ENCODE results near the gene RAB34.
"Not testable (repeated sequence)": the region's sequence is repeated elsewhere in the genome, so short reads cannot be mapped to it uniquely, and the experiment has no call there.

The RAB34 gene

DNA sequence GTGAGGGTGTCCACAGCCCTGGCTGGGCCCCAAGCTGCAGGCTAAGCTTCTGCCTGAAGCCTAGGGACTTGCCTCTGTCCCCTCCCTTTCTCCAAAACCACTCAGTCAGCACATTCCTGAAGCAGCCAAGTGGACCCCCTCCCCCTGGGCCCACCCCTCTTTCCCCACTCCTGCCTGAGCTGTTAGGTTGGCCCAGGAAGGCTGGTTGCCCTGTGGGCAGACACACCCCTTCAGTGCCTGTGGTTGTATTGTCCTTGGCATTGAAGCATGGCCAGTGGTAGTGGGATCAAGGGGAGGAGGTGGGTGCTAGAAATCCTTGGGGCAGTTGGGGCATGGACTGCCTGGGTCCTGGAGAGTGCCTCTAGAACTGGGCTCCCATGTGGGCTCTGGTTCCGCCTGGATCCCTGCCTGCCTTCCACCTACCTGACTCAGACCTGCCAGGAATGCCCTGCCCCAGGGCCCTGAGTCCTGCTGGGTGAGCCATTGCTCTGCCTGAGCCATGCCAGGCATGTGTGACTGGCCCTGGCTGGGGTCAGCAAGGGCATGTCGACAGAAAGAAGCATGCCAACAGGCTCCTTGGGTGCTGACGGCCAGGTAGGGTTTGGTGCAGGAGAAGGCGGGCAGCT, 28.2 kb upstream of the RAB34 start:
- DNase-seq (ENCODE audit: low read depth in 2 of 2), result no peak

DNA sequence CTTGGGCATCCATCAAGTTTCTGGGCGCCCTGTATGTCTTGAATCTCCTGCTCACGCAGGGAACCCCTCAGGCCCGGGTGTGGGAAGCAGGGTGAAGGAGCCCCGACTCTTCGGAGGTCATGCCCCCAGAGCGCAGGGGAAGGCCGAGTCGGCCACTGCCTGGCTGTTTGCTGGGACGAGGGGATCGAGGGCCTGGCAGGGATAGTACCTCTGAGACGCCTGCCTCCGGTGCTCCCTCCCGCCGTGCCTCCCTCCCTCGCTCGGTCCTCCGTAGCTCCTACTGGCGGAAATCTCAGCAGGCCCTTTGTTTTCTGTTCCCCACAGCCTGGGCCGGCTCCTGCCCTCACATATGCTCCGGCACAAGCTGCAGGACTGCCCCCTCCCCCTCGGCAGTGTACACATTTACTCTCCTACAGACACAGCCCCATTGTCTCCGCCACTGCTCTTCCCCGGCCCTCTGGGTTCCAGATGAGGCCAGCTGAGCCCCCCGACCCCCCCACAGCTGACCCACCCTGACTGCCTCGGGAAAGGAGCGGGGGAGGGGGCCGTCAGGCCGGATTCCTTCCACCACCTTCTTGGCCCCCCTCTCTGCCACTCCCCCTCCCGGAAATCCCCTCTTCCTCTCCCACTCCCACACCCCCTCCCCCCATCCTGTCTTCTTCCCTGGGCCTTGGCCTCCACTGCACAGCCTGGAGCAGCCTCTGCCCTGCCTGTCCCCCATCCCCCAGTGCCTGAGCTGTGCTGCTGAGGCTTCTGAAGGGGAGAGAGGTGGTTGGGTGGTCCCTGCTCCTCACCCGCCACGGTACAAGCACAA, 27.5 kb upstream of the RAB34 start:
- DNase-seq (ENCODE audit: low read depth in 2 of 2), result no peak

GRCh38 chr17:28744104-28744971, 26.7 kb upstream of the RAB34 start:
- peak in 1 of 2 donors; percentile 39 for DNase-seq (ENCODE audit: low read depth in 2 of 2)

- DNase-seq (ENCODE audit: low read depth in 2 of 2), result peak; percentile 44 to 54
These were observed 25.8 kb upstream of the RAB34 start, which contains the start of gene TRAF4 for GRCh38 chr17:28743243-28744103. TRAF4 (plus strand) TSS chr17:28744011; CDS start chr17:28744113, 102 bp downstream.

DNA sequence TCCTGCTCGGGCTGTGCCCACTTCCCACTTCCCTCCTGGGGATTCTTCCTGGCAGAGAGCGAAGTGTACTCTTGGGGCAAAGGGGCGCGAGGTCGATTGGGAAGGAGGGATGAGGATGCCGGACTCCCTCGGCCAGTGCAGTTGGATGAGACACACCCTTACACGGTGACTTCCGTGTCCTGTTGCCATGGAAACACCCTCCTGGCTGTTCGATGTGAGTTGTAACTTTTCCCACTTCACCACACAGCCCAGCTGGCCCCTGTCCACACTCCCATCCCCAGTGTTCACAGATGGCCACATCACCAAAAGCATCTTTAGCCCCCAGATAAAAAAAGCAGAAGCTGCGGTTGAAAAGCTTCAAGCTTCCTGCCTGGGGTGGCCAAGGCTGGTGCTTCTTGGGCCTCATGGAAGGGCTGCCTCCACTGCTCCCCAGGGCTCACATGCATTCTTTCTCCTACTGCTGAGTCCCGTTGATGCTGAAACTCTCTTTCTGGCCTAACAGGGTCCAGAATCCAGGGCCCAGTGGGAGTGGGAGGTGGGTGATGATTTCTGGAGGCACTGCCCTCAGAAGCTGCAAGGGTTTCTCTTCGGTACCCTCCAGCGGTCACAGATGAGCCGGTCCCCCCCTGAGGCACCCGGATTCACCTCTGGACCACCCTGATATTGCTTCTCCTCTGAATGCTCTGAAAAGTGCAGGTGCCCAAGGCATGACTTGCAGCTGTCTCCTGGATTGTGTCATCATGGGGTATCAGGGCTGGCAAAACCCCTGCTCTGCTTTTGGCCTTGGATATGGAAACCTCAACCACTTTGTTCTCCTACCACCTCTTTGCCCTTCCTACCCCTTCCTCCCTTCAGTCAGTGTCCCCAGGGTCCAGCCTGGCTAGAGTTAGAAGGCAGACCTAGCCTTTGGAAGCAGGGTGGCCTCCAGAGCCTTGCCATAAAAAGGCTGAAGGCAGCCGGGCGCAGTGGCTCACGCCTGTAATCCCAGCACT, 24.0 kb upstream of the RAB34 start:
- DNase-seq (ENCODE audit: low read depth in 2 of 2), result no peak

DNA sequence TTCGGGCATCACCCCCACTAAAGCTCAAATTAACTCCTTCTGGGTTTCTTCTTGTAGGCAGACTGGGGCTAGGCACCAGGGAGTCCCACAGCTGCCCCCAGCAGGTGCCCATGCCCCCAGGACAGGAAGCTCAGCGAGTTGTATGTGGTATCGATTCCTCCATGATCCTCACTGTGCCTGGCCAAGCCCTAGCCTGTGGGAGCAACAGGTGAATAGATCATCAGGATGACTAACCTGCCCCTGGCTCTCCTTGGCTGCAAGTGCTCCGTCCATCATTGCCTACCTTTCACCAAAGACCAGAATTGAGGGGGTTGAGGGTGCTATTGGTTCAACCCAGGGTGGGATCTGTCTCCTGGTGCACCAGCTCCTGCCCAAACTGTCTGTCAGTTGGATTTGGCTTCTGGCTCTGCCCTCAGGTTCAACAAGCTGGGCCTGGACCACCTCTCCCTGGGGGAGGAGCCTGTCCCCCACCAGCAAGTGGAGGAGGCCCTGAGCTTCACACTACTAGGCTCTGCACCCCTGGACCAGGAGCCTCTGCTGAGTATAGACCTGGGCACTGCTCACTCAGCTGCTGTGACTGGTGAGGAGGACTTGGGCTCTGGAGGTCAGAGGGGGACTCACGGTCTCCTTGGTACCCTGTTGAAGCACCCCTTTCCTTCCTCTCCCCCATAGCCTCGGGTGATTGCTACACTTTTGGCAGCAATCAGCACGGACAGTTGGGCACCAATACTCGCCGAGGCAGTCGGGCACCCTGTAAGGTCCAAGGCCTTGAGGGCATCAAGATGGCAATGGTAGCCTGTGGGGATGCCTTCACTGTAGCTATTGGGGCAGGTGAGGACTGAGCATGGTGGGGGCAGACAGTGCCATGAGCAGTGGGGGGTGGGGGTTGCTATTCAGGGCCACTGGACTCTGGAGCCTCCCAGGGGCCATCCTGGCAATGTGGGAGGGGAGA, 23.0 kb upstream of the RAB34 start:
- no peak for DNase-seq (ENCODE audit: low read depth in 2 of 2)

GRCh38 chr17:28738680-28739384, 21.2 kb upstream of the RAB34 start:
- DNase-seq (ENCODE audit: low read depth in 2 of 2), result no peak

GRCh38 chr17:28737770-28738679, 20.4 kb upstream of the RAB34 start:
- DNase-seq (ENCODE audit: low read depth in 2 of 2), result no peak

GRCh38 chr17:28737316-28737715, 19.6 kb upstream of the RAB34 start:
- no peak for DNase-seq (ENCODE audit: low read depth in 2 of 2)

DNA sequence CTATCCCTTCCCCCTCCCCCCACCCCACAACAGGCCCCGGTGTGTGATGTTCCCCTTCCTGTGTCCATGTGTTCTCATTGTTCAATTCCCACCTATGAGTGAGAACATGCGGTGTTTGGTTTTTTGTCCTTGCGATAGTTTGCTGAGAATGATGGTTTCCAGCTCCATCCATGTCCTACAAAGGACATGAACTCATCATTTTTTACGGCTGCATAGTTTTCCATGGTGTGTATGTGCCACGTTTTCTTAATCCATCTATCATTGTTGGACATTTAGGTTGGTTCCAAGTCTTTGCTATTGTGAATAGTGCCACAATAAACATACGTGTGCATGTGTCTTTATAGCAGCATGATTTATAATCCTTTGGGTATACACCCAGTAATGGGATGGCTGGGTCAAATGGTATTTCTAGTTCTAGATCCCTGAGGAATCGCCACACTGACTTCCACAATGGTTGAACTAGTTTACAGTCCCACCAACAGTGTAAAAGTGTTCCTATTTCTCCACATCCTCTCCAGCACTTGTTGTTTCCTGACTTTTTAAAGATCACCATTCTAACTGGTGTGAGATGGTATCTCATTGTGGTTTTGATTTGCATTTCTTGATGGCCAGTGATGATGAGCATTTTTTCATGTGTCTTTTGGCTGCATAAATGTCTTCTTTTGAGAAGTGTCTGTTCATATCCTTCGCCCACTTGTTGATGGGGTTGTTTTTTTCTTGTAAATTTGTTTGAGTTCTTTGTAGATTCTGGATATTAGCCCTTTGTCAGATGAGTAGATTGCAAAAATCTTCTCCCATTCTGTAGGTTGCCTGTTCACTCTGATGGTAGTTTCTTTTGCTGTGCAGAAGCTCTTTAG, 18.5 kb upstream of the RAB34 start:
- not testable (repeated sequence) for DNase-seq (ENCODE audit: low read depth in 2 of 2)

DNA sequence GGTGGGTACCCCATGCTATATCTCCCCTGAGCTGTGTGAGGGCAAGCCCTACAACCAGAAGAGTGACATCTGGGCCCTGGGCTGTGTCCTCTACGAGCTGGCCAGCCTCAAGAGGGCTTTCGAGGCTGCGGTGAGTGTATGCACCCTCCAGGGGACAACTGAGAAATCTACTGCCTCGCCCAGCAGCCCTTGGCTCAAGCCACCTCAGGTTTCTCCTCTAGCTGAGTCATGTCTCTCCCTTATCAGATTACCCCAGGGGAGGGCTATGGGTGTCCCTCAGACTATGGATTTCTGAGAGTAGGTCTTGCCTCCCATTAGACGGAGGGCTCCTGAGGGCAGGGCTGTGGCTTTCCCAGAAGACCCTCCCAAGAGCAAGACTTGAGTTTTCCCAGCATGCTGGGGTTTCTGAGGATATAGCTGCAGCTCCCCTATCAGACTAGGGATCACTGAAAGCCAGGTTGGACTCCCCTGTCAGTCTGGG, 17.6 kb upstream of the RAB34 start:
- no peak for DNase-seq (ENCODE audit: low read depth in 2 of 2)

GRCh38 chr17:28734712-28735241, 17.1 kb upstream of the RAB34 start:
- no peak for DNase-seq (ENCODE audit: low read depth in 2 of 2)

GRCh38 chr17:28733346-28733745, 15.7 kb upstream of the RAB34 start:
- DNase-seq (ENCODE audit: low read depth in 2 of 2), result no peak

GRCh38 chr17:28729950-28730330, 12.3 kb upstream of the RAB34 start:
- DNase-seq (ENCODE audit: low read depth in 2 of 2), result no peak

- DNase-seq (ENCODE audit: low read depth in 2 of 2), result peak; percentile 97
These were observed 10.9 kb upstream of the RAB34 start, which contains the start of gene NEK8 for GRCh38 chr17:28728364-28729200. NEK8 (plus strand) TSS chr17:28728788; CDS start chr17:28728814, 26 bp downstream.

Data from stimulated activated CD8-positive, alpha-beta memory T cell treated with anti-CD3 and anti-CD28 coated beads, Interleukin-2, amount 100 ng/mL, for 1 hour (primary cell).